Retinal pigment epithelial cell (primary cell): ENCODE measurements around the gene SLC22A8.
"Not testable (repeated sequence)": the region's sequence is repeated elsewhere in the genome, so short reads cannot be mapped to it uniquely, and the experiment has no call there.

Experiments
- DNase-seq: peaks from one replicate; pipeline ENCODE4 v3.0.0-alpha.2; 2010; ENCODE audit warnings: low read depth
- H3K4me3 ChIP-seq: 2 replicates; pipeline ENCODE4 v1.5.1; 2011; ENCODE audit warnings: mild to moderate bottlenecking, low read length, control low read depth, moderate library complexity
- CTCF ChIP-seq: conservative IDR thresholded peaks from 2 replicates; pipeline ENCODE4 v1.5.1; 2011; ENCODE audit warnings: low read depth, low read length, control low read depth, inconsistent platforms

The SLC22A8 gene

DNA sequence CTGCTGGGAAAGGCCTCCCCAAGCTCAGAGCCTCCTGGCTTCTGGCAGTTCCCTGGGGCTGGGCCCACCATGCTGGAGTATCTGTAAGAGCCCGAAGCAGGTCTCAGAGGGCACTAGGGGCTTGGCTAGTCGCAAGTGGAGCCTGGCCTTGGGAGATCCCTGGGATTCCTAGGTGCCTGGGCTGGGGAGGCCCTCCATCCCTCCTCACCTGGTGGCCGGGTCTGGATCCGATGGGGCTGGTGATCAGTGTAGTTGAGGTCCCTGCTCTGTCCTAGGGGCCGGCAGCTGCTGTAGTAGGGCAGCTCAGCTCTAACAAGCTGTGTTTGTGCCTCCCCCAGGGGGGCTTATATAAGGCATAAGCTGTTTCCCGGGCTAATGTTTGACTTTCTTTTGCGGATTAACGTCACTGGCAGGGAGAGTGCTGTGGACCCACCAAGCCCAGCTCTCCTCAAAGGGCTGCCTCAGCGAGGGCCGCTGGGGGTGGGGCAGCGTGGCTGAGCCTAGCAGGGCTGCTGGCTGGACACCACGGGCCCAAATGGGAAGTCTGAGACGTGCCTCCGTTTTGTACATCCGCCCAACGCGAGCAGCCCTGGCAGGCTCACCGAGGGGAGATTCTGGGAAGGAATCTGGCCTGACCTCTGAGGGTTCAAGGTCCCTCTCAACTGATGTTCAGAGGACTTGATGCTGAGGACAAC, at the start of gene SLC22A8:
TSS of gene SLC22A8 (minus strand) at position 321 of the 695 bp plus-strand sequence. CDS start 883 bp downstream, outside the sequence.
- no peak for TF ChIP-seq CTCF
- no peak within 1 kb of the TSS for H3K4me3 ChIP-seq

GRCh38 chr11:63046203-63046602, 30.6 kb upstream of the SLC22A8 start:
- DNase-seq, H3K4me3 ChIP-seq: not testable (repeated sequence)

More for the DNA sequence above, at the start of gene SLC22A8:
- peak; percentile 34 for DNase-seq

GRCh38 chr11:63042596-63042995, 27.0 kb upstream of the SLC22A8 start:
- DNase-seq = no peak
- TF ChIP-seq CTCF = no peak
- H3K4me3 ChIP-seq = no peak overlapping the region

- no peak overlapping the region for H3K4me3 ChIP-seq
- no peak for TF ChIP-seq CTCF
- DNase-seq = no peak
Observed at GRCh38 chr11:63032457-63032856, 16.8 kb upstream of the SLC22A8 start.

DNA sequence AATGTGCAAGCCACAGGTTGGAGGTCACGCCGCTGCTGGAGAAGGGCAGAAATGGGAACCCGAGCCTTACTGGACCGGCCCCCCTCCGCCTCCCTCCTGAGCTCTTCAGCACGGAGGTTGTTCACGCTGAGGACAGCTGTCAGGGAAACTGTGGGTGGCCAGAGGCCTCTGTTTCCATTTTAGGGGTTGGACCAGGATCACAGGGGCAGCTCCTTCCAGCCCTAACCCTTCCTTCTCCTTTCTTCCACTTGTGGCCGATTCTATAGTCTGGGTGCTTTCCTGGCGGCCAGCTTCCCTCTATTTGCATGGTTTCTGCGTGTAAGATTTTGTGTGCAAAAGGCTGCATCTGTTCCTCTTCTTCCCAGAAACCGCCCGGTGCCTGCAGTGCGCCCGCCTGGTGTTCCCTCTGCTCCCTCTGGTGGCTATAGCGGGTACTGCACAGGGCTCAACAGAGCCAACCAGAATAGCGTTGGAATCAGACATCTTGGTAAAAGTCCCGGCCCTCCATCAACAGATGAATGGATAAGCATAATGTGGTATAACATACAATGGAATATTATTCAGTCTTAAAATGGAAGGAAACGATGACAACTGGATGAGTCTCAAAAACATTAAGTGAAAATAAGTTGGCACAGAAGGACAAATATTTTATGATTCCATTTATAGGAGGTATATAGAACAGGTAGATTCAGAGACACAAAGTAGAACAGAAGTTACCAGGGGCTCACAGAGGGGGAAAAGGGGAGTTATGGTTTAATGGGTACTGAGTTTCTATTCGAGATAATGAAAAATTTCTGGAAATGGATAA, 8.4 kb upstream of the SLC22A8 start:
- no peak overlapping the region for H3K4me3 ChIP-seq
- no peak for DNase-seq
- TF ChIP-seq CTCF = peak; percentile 100

DNA sequence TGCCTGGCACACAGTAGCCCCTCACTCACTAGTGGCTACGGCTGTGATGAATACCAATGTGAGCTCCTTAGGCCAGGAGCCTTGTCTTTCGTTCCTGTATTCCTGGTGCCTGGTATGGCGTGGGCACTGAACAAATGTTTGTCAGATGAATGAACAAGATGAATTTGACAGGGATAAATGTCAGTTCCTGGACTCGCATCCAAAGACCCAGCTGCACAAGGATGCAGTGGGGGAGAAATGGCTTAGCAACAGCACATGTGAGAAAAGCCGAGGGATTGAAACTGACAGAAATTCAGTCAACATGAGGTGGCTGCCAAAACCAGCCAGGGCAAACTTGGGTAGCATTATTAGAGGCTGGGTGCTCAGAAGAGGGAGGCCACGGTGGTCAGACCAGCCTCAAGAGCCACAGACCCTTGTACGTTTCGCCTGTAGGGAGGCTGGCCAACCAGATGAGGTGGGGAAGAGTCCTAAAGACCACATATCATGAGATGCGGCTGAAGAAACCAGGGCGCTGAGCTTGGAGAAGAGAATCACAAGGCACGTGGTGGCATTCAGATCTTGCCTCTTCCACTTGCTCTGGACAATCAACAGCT, 7.7 kb upstream of the SLC22A8 start:
- peak; percentile 28 for DNase-seq
- no peak overlapping the region for H3K4me3 ChIP-seq
- no peak for TF ChIP-seq CTCF

- no peak for DNase-seq
- H3K4me3 ChIP-seq = no peak overlapping the region
- TF ChIP-seq CTCF = no peak
Observed at GRCh38 chr11:63022441-63022840, 6.8 kb upstream of the SLC22A8 start.
